HG03108 (cell line): ENCODE data around the gene NGEF.

Experiments
- ATAC-seq: cut with Tn5 transposase; IDR thresholded peaks from one replicate; pipeline ENCODE4 v1.9.1; 2021; ENCODE audit warnings: moderate library complexity; ENCODE audit not compliant: unreplicated experiment

Gene NGEF

DNA sequence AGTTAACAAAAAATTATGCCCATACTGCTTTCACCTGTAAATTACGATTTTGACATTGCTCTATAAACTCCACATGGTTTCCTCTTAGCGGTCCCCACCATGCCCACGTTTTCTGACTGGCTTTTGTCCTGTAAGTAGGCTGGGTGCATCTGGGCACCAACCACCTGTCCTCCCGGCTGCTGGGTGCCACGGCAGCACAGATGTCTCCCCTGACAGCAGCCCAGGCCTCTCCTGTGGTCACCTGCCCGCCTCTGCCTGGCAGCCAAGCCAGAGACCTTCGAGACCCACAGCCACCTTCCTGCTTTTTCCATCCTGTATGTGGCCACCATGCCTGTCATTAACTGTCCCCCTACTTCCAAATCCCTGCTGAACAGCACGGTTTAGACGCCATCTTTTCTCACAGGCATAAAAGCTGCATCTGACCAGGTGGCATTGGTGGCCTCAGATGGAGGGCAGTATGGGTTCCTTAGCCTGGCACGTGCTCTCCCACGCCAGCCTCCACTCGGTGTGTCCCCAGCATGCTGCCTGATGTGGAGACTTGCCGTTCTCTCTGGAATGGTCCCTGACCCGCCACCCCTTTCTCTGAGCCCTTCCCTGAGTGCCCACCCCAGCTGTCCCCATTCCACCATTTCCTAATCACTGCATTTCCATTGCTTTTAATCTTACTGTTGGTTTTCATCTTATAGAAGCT lies 124.1 kb downstream of the NGEF start:
- no peak for ATAC-seq

- no peak for ATAC-seq
These were observed 124.8 kb downstream of the NGEF start for GRCh38 chr2:232888099-232888836.

GRCh38 chr2:232887171-232887850 lies 125.7 kb downstream of the NGEF start:
- ATAC-seq: no peak

GRCh38 chr2:232886632-232887031 lies 126.4 kb downstream of the NGEF start:
- ATAC-seq: no peak

DNA sequence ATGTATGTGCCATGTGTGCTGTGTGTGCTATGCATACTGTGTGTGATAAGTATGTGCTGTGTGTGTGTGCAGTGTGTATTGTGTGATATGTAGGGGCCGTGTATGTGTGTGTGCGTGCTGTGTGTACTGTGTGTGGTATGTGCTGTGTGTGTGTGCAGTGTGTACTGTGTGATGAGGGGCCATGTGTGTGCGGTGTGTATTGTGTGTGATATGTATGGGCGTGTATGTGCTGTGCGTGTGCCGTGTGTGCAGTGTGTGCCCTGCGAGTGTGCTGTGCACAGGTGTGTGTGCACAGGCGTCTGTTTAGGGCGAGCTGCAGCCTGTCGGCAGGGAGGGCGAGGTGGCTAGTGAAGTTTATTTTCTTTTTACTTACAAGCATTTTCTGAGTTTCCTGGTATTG lies 126.9 kb downstream of the NGEF start:
- ATAC-seq: no peak

- no peak for ATAC-seq
These were observed 127.6 kb downstream of the NGEF start for GRCh38 chr2:232885264-232885961.

- ATAC-seq: no peak
These were observed 128.3 kb downstream of the NGEF start for GRCh38 chr2:232884549-232885263.

DNA sequence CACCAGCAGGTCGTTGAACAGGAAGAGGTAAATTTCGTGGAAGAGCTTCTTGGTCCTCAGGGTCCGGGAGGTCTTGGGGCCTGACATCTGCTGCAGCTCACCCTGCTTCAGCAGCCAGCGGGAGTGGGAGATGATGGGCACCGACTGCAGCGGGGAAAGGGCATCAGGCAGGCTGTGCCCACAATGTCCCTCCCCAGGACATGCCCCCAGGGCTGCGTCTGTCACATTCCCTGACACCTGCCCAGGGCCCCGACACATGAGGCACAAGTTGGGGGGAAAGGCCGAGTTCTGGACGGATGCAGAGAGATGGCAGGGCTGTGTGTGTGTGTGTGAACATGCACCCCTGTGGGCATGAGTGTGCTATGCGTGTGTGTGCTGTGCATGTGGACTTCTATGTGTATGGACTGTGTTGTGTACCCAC lies 129.0 kb downstream of the NGEF start:
- ATAC-seq: no peak

- no peak for ATAC-seq
These were observed 129.8 kb downstream of the NGEF start for GRCh38 chr2:232883116-232883721.

GRCh38 chr2:232882505-232883115 lies 130.4 kb downstream of the NGEF start:
- ATAC-seq: no peak

- no peak for ATAC-seq
These were observed 131.0 kb downstream of the NGEF start for GRCh38 chr2:232882085-232882484.

DNA sequence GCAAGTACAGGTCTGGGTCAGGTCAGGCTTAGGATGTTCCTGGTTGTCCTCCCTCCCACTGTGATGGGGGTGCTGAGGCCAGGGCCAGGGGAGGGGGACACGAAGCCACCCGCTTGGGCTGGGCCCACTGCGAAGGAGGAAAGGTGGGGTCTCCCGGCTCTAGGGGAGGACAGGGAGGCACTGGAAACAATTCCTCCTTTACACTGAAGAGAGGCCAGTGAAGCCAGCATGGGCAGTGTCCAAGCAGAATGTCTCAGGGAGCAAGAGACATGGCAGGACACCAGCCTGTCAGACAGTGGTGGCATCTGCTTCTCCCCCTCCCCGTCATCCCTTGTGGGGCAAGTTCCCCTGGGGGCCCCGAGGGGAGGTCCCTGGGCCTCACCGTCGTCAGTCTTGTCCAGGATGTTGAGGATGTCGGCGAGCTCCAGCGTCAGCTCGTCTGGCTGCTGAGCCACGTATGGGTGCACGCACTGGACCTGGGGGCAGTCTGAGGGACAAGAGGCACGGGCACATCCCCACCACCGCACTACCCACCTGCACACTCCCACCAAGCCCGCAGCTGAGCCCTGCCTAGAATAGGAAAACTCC lies 132.2 kb downstream of the NGEF start:
- no peak for ATAC-seq

- no peak for ATAC-seq
These were observed 133.2 kb downstream of the NGEF start for GRCh38 chr2:232879618-232880494.

- ATAC-seq: no peak
These were observed 134.0 kb downstream of the NGEF start for GRCh38 chr2:232878855-232879617.

GRCh38 chr2:232877940-232878511 lies 135.0 kb downstream of the NGEF start:
- ATAC-seq: no peak

DNA sequence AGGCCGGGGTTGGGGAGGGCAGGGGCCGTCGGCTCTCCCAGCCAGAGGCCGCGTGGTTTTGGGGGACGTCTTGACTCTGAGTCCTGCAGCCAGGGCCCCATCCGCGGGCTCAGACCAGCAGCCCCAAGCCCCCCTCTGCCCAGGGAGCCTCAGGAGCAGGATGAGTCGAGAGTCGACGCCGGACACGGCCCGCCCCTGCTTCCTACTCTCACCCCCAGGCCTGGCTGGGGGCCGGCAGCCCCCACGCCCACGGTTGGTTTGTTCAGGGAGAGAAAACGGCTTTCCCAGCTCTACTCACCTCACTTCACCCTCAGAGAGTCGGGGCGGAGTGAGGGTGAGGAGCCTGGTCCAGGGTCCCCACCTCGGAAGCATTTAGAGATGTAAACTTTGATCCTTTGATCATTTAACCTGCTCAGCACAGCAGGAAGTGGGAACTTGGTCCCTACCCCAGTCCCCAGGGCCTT lies 136.0 kb downstream of the NGEF start:
- ATAC-seq: no peak
